Neural cell (in vitro differentiated cells): ENCODE data around the gene OXNAD1.
"Not testable (repeated sequence)": the region's sequence is repeated elsewhere in the genome, so short reads cannot be mapped to it uniquely, and the experiment has no call there.

Experiments
- EP300 ChIP-seq: fragments of 450-650 bp; conservative IDR thresholded peaks from 2 replicates; pipeline ENCODE4 v1.6.1; 2014; ENCODE audit warnings: antibody characterized with exemption, mild to moderate bottlenecking, moderate library complexity; ENCODE audit not compliant: poor library complexity, severe bottlenecking
- EZH2 ChIP-seq: fragments of 200-600, 300-800 bp; shearing (Covaris generic), sonication (generic); IDR thresholded peaks from 2 replicates; pipeline ENCODE4 v1.6.1; 2014; ENCODE audit warnings: antibody characterized with exemption, low read length, borderline replicate concordance, mild to moderate bottlenecking; ENCODE audit not compliant: insufficient read depth, poor library complexity, severe bottlenecking
- MXI1 ChIP-seq: fragments of 450-650 bp; conservative IDR thresholded peaks from 2 replicates; pipeline ENCODE4 v1.6.1; 2014; ENCODE audit warnings: antibody characterized with exemption, mild to moderate bottlenecking; ENCODE audit not compliant: poor library complexity, severe bottlenecking
- POLR2AphosphoS5 ChIP-seq: IDR thresholded peaks from 2 replicates; pipeline ENCODE4 v1.6.1; 2012
- RAD21 ChIP-seq: fragments of 450-650 bp; conservative IDR thresholded peaks from 2 replicates; pipeline ENCODE4 v1.6.1; 2014; ENCODE audit warnings: antibody characterized with exemption, mild to moderate bottlenecking, moderate library complexity
- SMC3 ChIP-seq: fragments of 450-650 bp; conservative IDR thresholded peaks from 2 replicates; pipeline ENCODE4 v1.6.1; 2014; ENCODE audit warnings: antibody characterized with exemption, mild to moderate bottlenecking, moderate library complexity; ENCODE audit not compliant: poor library complexity
- TAF1 ChIP-seq: IDR thresholded peaks from 2 replicates; pipeline ENCODE4 v1.6.1; 2012; ENCODE audit warnings: low read depth
- TF ChIP-seq, protein P1 (sequence below): fragments of 450-650 bp; IDR thresholded peaks from 2 replicates; pipeline ENCODE4 v1.5.1; 2014; ENCODE audit warnings: antibody characterized with exemption, mild to moderate bottlenecking, moderate library complexity; ENCODE audit not compliant: poor library complexity, severe bottlenecking
- TF ChIP-seq, protein P2 (sequence below): IDR thresholded peaks from 2 replicates; pipeline ENCODE4 v1.6.1; 2012; ENCODE audit warnings: borderline replicate concordance

DNA sequence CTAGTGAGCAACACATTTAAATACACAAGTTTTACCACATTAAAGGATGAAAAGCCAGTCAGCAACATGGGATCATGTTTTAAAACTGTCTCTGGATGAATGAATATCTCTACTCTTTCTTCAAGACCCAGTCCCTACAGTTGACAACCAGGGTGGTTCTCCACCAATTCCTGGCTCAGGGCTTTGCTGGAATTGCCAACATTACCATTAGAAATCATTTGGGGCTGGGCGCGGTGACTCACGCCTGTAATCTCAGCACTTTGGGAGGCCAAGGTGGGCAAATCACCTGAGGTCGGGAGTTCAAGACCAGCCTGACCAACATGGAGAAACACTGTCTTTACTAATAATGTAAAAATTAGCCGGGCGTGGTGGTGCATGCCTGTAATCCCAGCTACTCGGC lies 45.5 kb downstream of the OXNAD1 start:
- TF ChIP-seq EP300, POLR2AphosphoS5, RAD21, SMC3, TAF1, EZH2, MXI1: not testable (repeated sequence)
- TF ChIP-seq, protein P1, sequence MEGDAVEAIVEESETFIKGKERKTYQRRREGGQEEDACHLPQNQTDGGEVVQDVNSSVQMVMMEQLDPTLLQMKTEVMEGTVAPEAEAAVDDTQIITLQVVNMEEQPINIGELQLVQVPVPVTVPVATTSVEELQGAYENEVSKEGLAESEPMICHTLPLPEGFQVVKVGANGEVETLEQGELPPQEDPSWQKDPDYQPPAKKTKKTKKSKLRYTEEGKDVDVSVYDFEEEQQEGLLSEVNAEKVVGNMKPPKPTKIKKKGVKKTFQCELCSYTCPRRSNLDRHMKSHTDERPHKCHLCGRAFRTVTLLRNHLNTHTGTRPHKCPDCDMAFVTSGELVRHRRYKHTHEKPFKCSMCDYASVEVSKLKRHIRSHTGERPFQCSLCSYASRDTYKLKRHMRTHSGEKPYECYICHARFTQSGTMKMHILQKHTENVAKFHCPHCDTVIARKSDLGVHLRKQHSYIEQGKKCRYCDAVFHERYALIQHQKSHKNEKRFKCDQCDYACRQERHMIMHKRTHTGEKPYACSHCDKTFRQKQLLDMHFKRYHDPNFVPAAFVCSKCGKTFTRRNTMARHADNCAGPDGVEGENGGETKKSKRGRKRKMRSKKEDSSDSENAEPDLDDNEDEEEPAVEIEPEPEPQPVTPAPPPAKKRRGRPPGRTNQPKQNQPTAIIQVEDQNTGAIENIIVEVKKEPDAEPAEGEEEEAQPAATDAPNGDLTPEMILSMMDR: not testable (repeated sequence)
- TF ChIP-seq, protein P2, sequence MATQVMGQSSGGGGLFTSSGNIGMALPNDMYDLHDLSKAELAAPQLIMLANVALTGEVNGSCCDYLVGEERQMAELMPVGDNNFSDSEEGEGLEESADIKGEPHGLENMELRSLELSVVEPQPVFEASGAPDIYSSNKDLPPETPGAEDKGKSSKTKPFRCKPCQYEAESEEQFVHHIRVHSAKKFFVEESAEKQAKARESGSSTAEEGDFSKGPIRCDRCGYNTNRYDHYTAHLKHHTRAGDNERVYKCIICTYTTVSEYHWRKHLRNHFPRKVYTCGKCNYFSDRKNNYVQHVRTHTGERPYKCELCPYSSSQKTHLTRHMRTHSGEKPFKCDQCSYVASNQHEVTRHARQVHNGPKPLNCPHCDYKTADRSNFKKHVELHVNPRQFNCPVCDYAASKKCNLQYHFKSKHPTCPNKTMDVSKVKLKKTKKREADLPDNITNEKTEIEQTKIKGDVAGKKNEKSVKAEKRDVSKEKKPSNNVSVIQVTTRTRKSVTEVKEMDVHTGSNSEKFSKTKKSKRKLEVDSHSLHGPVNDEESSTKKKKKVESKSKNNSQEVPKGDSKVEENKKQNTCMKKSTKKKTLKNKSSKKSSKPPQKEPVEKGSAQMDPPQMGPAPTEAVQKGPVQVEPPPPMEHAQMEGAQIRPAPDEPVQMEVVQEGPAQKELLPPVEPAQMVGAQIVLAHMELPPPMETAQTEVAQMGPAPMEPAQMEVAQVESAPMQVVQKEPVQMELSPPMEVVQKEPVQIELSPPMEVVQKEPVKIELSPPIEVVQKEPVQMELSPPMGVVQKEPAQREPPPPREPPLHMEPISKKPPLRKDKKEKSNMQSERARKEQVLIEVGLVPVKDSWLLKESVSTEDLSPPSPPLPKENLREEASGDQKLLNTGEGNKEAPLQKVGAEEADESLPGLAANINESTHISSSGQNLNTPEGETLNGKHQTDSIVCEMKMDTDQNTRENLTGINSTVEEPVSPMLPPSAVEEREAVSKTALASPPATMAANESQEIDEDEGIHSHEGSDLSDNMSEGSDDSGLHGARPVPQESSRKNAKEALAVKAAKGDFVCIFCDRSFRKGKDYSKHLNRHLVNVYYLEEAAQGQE: not testable (repeated sequence)
